Vagina (tissue), 2 donors: ENCODE measurements around the gene ATP1A4. TPM values are rescaled to one million over a fixed set of nuclear protein-coding genes. Genes with fewer than 3 reads are reported as not detected.

Experiments used
- DNase-seq, 2 donors: peaks; one replicate each; pipeline ENCODE4 v3.0.0-alpha.2; 2017; ENCODE audit errors: extremely low spot score in 2 of 2
- H3K27ac ChIP-seq: fragments of 200-600 bp; sonication (generic); one replicate; pipeline ENCODE4 v1.5.1; 2019
- H3K27me3 ChIP-seq: fragments of 200-600 bp; sonication (generic); one replicate; pipeline ENCODE4 v1.5.1; 2019
- H3K36me3 ChIP-seq, 2 donors: fragments of 200-600 bp; sonication (generic); one replicate each; pipeline ENCODE4 v1.5.1; 2017 to 2019
- H3K4me1 ChIP-seq: fragments of 200-600 bp; sonication (generic); one replicate; pipeline ENCODE4 v1.5.1; 2019
- H3K4me3 ChIP-seq, 2 donors: fragments of 200-600 bp; sonication (generic); 1 replicate in 1 of 2; 2 replicates in 1 of 2; pipeline ENCODE4 v1.5.1; 2016 to 2019
- H3K9me3 ChIP-seq: fragments of 200-600 bp; sonication (generic); one replicate; pipeline ENCODE4 v1.5.1; 2019
- POLR2A ChIP-seq, 2 donors: fragments of 450-650 bp; IDR thresholded peaks; one replicate each; pipeline ENCODE4 v1.6.1; 2017; ENCODE audit warnings: antibody characterized with exemption in 2 of 2, mild to moderate bottlenecking in 2 of 2, moderate library complexity in 2 of 2
- POLR2AphosphoS5 ChIP-seq, 2 donors: sonication (generic); formaldehyde crosslinking; IDR thresholded peaks; one replicate each; pipeline ENCODE4 v1.9.0; 2017; ENCODE audit warnings: antibody characterized with exemption in 2 of 2, mild to moderate bottlenecking in 2 of 2, low read depth in 1 of 2; ENCODE audit not compliant: insufficient read depth in 1 of 2
- intact Hi-C: fragments of 100-400 bp; cut with DNase I; formaldehyde crosslinking; loops from one replicate; pipeline ENCODE4 v1.15.1; 2023
- total RNA-seq: library from RNA; depleted of rRNA; stranded (reverse); fragments of >200 nt; gene quantifications from one replicate; pipeline ENCODE4 v1.2.3, GENCODE V29; 2016
- TF ChIP-seq, protein P1 (sequence below), 3 experiments: fragments of 450-650 bp in 2 of 3; fragments of 200-600 bp in 1 of 3; sonication (generic) in 1 of 3; IDR thresholded peaks; one replicate each; pipeline ENCODE4 v1.5.1; 2017 to 2019; ENCODE audit warnings: antibody characterized with exemption in 3 of 3, mild to moderate bottlenecking in 2 of 3, moderate library complexity in 2 of 3

Gene ATP1A4
- total RNA-seq, 1 donor from 2014 or later = not detected

DNA sequence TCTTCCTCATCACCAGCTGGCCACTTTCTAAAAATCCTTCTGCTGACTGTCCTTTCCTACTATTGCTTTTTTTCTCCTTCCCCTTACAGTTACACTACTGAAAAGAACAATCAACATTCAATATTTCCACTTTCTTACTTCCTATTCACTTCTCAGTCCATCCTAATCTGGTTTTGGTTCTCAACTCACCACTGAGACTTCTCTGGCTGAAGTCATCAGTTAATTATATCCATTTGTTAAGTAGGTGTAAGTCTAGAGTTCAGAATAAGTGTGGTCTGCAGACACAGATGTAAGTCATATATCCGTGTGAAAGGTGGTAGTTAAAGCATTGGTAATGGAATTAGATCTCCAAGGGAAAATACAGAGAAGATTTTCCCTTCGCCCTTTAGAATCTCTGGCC is 75.2 kb downstream of the ATP1A4 start:
- H3K36me3 ChIP-seq = peaks cover 3 to 96% of the 10 kb centered on the region in 2 donors
- intact Hi-C loops = no loop called here

GRCh38 chr1:160227034-160227433 is 75.6 kb downstream of the ATP1A4 start:
- Histone ChIP-seq H3K27ac (no peak overlapping the region), H3K27me3 (no peaks in the 10 kb centered on the region), H3K4me1 (no peaks in the 10 kb centered on the region), H3K36me3 (peaks cover 3 to 96% of the 10 kb centered on the region in 2 donors), H3K9me3 (no peaks in the 10 kb centered on the region), H3K4me3 (no peak overlapping the region)
- intact Hi-C loops = no loop called here
- TF ChIP-seq POLR2A (IDR thresholded peaks at IDR 0.05) = no peak
- TF ChIP-seq, protein P1, sequence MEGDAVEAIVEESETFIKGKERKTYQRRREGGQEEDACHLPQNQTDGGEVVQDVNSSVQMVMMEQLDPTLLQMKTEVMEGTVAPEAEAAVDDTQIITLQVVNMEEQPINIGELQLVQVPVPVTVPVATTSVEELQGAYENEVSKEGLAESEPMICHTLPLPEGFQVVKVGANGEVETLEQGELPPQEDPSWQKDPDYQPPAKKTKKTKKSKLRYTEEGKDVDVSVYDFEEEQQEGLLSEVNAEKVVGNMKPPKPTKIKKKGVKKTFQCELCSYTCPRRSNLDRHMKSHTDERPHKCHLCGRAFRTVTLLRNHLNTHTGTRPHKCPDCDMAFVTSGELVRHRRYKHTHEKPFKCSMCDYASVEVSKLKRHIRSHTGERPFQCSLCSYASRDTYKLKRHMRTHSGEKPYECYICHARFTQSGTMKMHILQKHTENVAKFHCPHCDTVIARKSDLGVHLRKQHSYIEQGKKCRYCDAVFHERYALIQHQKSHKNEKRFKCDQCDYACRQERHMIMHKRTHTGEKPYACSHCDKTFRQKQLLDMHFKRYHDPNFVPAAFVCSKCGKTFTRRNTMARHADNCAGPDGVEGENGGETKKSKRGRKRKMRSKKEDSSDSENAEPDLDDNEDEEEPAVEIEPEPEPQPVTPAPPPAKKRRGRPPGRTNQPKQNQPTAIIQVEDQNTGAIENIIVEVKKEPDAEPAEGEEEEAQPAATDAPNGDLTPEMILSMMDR (IDR thresholded peaks at IDR 0.05) = no peak
- TF ChIP-seq POLR2AphosphoS5 (IDR thresholded peaks at IDR 0.05; ENCODE audit: insufficient read depth in 1 of 2, low read depth in 1 of 2) = no peak
- DNase-seq = no peak

More for the DNA sequence above, 75.2 kb downstream of the ATP1A4 start:
- no peak overlapping the region for H3K27ac ChIP-seq
- H3K4me3 ChIP-seq = no peak overlapping the region
- H3K4me1 ChIP-seq = no peaks in the 10 kb centered on the region
- H3K27me3 ChIP-seq = no peaks in the 10 kb centered on the region
- no peaks in the 10 kb centered on the region for H3K9me3 ChIP-seq
- TF ChIP-seq, protein P1 (IDR thresholded peaks at IDR 0.05) = no peak
- TF ChIP-seq POLR2AphosphoS5 (IDR thresholded peaks at IDR 0.05; ENCODE audit: insufficient read depth in 1 of 2, low read depth in 1 of 2) (no peak), POLR2A (IDR thresholded peaks at IDR 0.05) (no peak)
- DNase-seq = no peak

- intact Hi-C loops = no loop called here
- no peaks in the 10 kb centered on the region for H3K9me3 ChIP-seq
- peaks cover 3 to 96% of the 10 kb centered on the region in 2 donors for H3K36me3 ChIP-seq
- DNase-seq = no peak
- H3K4me3 ChIP-seq = no peak overlapping the region
- no peak for TF ChIP-seq POLR2A (IDR thresholded peaks at IDR 0.05)
- no peak for TF ChIP-seq POLR2AphosphoS5 (IDR thresholded peaks at IDR 0.05; ENCODE audit: insufficient read depth in 1 of 2, low read depth in 1 of 2)
- TF ChIP-seq, protein P1 (IDR thresholded peaks at IDR 0.05) = no peak
- no peaks in the 10 kb centered on the region for H3K27me3 ChIP-seq
- H3K4me1 ChIP-seq = no peaks in the 10 kb centered on the region
- no peak overlapping the region for H3K27ac ChIP-seq
Measured at GRCh38 chr1:160227561-160227960, 76.2 kb downstream of the ATP1A4 start.

DNA sequence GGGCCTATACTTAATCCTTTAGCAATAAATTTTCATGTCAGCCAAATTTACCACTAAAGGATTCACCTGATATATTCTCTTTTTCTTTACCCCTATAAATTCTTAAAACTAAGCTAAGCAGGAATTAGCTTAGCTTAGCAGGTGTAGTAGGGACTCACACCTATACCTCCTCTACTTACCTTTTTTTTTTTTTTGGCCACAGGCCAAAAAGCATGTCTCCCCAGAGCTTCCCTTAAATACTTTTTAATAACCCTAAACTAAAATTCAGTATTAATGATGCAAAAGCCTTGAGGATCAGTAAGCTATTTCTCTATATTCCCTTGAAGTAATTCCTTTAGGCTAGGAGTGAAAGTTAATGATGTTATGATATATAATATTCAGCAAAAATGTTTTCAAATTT is 77.0 kb downstream of the ATP1A4 start:
- H3K9me3 ChIP-seq = no peaks in the 10 kb centered on the region
- DNase-seq = no peak
- H3K4me1 ChIP-seq = no peaks in the 10 kb centered on the region
- no peak overlapping the region for H3K27ac ChIP-seq
- H3K27me3 ChIP-seq = no peaks in the 10 kb centered on the region
- TF ChIP-seq POLR2A (IDR thresholded peaks at IDR 0.05) = no peak
- TF ChIP-seq, protein P1 (IDR thresholded peaks at IDR 0.05) = no peak
- TF ChIP-seq POLR2AphosphoS5 (IDR thresholded peaks at IDR 0.05; ENCODE audit: insufficient read depth in 1 of 2, low read depth in 1 of 2) = no peak
- intact Hi-C loops = no loop called here
- H3K4me3 ChIP-seq = no peak overlapping the region
- peaks cover 3 to 89% of the 10 kb centered on the region in 2 donors for H3K36me3 ChIP-seq

- Histone ChIP-seq H3K4me3 (no peak overlapping the region), H3K4me1 (no peaks in the 10 kb centered on the region), H3K27ac (no peak overlapping the region), H3K9me3 (no peaks in the 10 kb centered on the region), H3K27me3 (no peaks in the 10 kb centered on the region), H3K36me3 (peaks cover 0 to 84% of the 10 kb centered on the region in 2 donors)
- intact Hi-C loops = no loop called here
- DNase-seq = no peak
- TF ChIP-seq POLR2AphosphoS5 (IDR thresholded peaks at IDR 0.05; ENCODE audit: insufficient read depth in 1 of 2, low read depth in 1 of 2) (no peak), POLR2A (IDR thresholded peaks at IDR 0.05) (no peak)
- TF ChIP-seq, protein P1 (IDR thresholded peaks at IDR 0.05) = no peak
Measured at GRCh38 chr1:160232911-160233310, 81.5 kb downstream of the ATP1A4 start.

Other genes starting within 250 kb of the ATP1A4 start
- gene TAGLN2, start 226.1 kb upstream of the ATP1A4 start, total RNA-seq = 290 TPM
- 5.6 TPM for gene IGSF9, start 206.0 kb upstream of the ATP1A4 start, total RNA-seq
- gene SLAMF9, start 197.4 kb upstream of the ATP1A4 start, total RNA-seq = not detected
- gene PIGM, start 119.6 kb upstream of the ATP1A4 start, total RNA-seq = 2.7 TPM
- gene KCNJ10, start 81.4 kb upstream of the ATP1A4 start, total RNA-seq = not detected
- not detected for gene KCNJ9, start 70.1 kb upstream of the ATP1A4 start, total RNA-seq
- gene IGSF8, start 53.0 kb upstream of the ATP1A4 start, total RNA-seq = 21.6 TPM
- 11.0 TPM for gene ATP1A2, start 35.8 kb upstream of the ATP1A4 start, total RNA-seq
- not detected for gene CASQ1, start 39.0 kb downstream of the ATP1A4 start, total RNA-seq
- 89.1 TPM for gene PEA15, start 53.8 kb downstream of the ATP1A4 start, total RNA-seq
- gene DCAF8, start 110.9 kb downstream of the ATP1A4 start, total RNA-seq = 145 TPM
- gene PEX19, start 133.5 kb downstream of the ATP1A4 start, total RNA-seq = 47.9 TPM
- gene COPA, start 191.6 kb downstream of the ATP1A4 start, total RNA-seq = 106 TPM
- 50.6 TPM for gene NCSTN, start 191.8 kb downstream of the ATP1A4 start, total RNA-seq
- not detected for gene NHLH1, start 215.5 kb downstream of the ATP1A4 start, total RNA-seq
- 11.0 TPM for gene VANGL2, start 249.0 kb downstream of the ATP1A4 start, total RNA-seq